ENCODE measurements around the gene OSBPL8. TPM values are rescaled to one million over a fixed set of nuclear protein-coding genes. Genes with fewer than 3 reads are reported as not detected.

OSBPL8 gene
- total RNA-seq = 42.7 and 50.7 TPM in 2 replicates

GRCh38 chr12:76559400-76560085, at the start of gene OSBPL8:
TSS of gene OSBPL8 (minus strand) at chr12:76559771. CDS start at chr12:76487551, 72,220 bp downstream.

GRCh38 chr12:76348079-76348901, 211.3 kb downstream of the OSBPL8 start, which contains the start of gene BBS10:
TSS of gene BBS10 (minus strand) at chr12:76348415. CDS start at chr12:76348358, 57 bp downstream.

Other genes with a start within 250 kb of the OSBPL8 start
- 13.5 and 17.7 TPM in 2 replicates for gene BBS10, start 211.4 kb downstream of the OSBPL8 start, total RNA-seq
- gene ZDHHC17, start 204.3 kb upstream of the OSBPL8 start, total RNA-seq = 10.4 and 18.1 TPM in 2 replicates

All from myometrial cell (primary cell).